Brain pericyte (primary cell): ENCODE data around the gene TNFSF10.
A peak's percentile ranks its signal among the peaks of the same experiment; 100 is the strongest.

Source experiments
- DNase-seq: peaks from one replicate; pipeline ENCODE4 v3.0.0-alpha.2; 2012; ENCODE audit warnings: low read depth, low spot score

The TNFSF10 gene

GRCh38 chr3:172517859-172518466, 5.3 kb downstream of the TNFSF10 start:
- DNase-seq = no peak

GRCh38 chr3:172516318-172517214, 6.7 kb downstream of the TNFSF10 start:
- DNase-seq = no peak

- no peak for DNase-seq
These were observed 7.9 kb downstream of the TNFSF10 start for GRCh38 chr3:172515130-172515918.

GRCh38 chr3:172514678-172515077, 8.6 kb downstream of the TNFSF10 start:
- DNase-seq = no peak

GRCh38 chr3:172513488-172513887, 9.7 kb downstream of the TNFSF10 start:
- no peak for DNase-seq

GRCh38 chr3:172511783-172512762, 11.2 kb downstream of the TNFSF10 start:
- no peak for DNase-seq

- no peak for DNase-seq
These were observed 17.1 kb downstream of the TNFSF10 start for GRCh38 chr3:172506094-172506493.

GRCh38 chr3:172501540-172501939, 21.7 kb downstream of the TNFSF10 start:
- no peak for DNase-seq

- peak; percentile 10 for DNase-seq
These were observed 33.0 kb downstream of the TNFSF10 start for GRCh38 chr3:172490198-172490669.

- no peak for DNase-seq
These were observed 45.1 kb downstream of the TNFSF10 start for GRCh38 chr3:172478116-172478515.

GRCh38 chr3:172476347-172476746, 46.9 kb downstream of the TNFSF10 start:
- no peak for DNase-seq

- DNase-seq = no peak
These were observed 47.5 kb downstream of the TNFSF10 start for GRCh38 chr3:172475703-172476102.

- no peak for DNase-seq
These were observed 51.3 kb downstream of the TNFSF10 start for GRCh38 chr3:172471903-172472302.

- DNase-seq = no peak
These were observed 52.6 kb downstream of the TNFSF10 start for GRCh38 chr3:172470588-172470987.

- DNase-seq = no peak
These were observed 55.9 kb downstream of the TNFSF10 start for GRCh38 chr3:172467170-172467824.

GRCh38 chr3:172466553-172467130, 56.6 kb downstream of the TNFSF10 start:
- no peak for DNase-seq

- DNase-seq = no peak
These were observed 57.9 kb downstream of the TNFSF10 start for GRCh38 chr3:172465281-172465680.

GRCh38 chr3:172464306-172464705, 58.9 kb downstream of the TNFSF10 start:
- no peak for DNase-seq

- DNase-seq = no peak
These were observed 61.6 kb downstream of the TNFSF10 start for GRCh38 chr3:172461530-172462138.

- no peak for DNase-seq
These were observed 66.8 kb downstream of the TNFSF10 start for GRCh38 chr3:172456404-172456803.
